ENCODE results near the gene TMEM82. TPM values are rescaled to one million over a fixed set of nuclear protein-coding genes. Genes with fewer than 3 reads are reported as not detected.

The TMEM82 gene
- total and polyA plus RNA-seq, 4 experiments from 2014 or later: not detected

DNA sequence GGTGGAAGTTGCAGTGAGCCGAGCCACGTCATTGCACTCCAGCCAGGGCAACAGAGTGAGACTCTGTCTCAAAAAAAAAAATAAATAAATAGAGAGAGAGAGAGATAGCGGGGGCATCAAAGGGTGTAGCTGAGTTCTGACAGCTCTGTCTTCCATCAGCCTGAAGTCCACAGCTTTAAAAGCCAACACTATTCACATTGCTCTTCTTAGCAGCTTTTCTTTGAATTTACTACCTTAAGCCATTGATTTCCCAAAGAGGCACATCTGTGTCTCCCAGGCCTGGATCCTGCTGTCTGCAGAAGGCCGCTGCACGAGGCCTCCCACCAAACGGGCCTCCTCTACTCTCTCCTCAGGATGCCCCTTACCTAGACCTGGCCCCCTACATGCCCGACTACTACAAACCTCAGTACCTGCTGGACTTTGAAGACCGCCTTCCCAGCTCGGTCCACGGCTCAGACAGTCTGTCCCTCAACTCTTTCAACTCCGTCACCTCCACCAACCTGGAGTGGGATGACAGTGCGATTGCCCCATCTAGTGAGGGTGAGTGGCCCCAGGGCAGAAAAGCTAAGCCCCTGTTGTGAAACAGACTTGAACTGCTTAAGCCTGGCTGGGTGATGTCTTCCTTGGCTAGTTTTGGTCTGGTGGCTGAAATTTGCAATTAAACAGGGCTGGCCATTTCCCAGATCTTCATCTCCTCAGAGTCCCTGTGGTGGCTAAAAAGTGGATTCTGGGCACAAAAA, 22.7 kb upstream of the TMEM82 start:
- Mint-ChIP-seq H3K4me1 (no peaks in the 10 kb centered on the region), H3K27ac (no peak overlapping the region), H3K4me3 (no peak overlapping the region), H3K9me3 (no peaks in the 10 kb centered on the region), H3K36me3 (peaks cover 26 to 54% of the 10 kb centered on the region in 2 donors), H3K27me3 (no peaks in the 10 kb centered on the region)
- Histone ChIP-seq H3K27ac (ENCODE audit: low read depth, low read length) (no peak overlapping the region), H3K27me3 (ENCODE audit: insufficient read depth, low read length) (no peaks in the 10 kb centered on the region), H3K4me1 (ENCODE audit: insufficient read depth, low read length) (no peaks in the 10 kb centered on the region), H3K4me3 (ENCODE audit: low read length in 2 of 2) (no peak overlapping the region), H3K36me3 (ENCODE audit: insufficient read depth, low read length) (peaks cover 48% of the 10 kb centered on the region), H3K9me3 (ENCODE audit: control insufficient read depth in 1 of 2, low read length in 2 of 2) (no peaks in the 10 kb centered on the region)
- intact Hi-C loops (cut with micrococcal nuclease): no loop called here
- CTCF ChIA-PET (ENCODE audit: partially characterized antibody): no interaction called here
- DNase-seq: no peak
- POLR2A ChIA-PET (ENCODE audit: partially characterized antibody): no interaction called here

DNA sequence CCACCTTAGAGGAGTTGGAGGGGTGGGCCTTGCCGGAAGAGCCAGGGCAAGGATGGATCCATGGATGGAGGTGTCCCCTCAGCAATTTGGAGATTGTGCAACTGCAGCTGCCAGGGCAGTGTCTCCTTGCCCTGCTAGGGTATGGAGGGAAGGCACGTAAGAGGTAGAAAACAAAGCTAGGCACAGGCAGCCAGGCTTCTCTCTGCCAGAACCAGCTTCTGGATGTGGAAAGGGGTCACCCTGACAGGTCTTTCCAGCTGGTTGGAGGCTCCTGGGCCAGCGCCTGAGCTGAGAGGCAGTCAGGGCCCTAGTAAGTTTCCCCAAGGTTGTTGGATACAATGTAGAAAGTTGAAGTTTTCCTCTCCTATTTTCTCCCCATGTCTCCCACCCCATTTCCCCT, 21.4 kb upstream of the TMEM82 start:
- H3K27me3 Mint-ChIP-seq: no peaks in the 10 kb centered on the region
- CTCF ChIA-PET (ENCODE audit: partially characterized antibody): no interaction called here
- H3K9me3 Mint-ChIP-seq: no peaks in the 10 kb centered on the region
- H3K9me3 ChIP-seq (ENCODE audit: control insufficient read depth in 1 of 2, low read length in 2 of 2): no peaks in the 10 kb centered on the region
- peaks cover 57% of the 10 kb centered on the region for H3K36me3 ChIP-seq (ENCODE audit: insufficient read depth, low read length)
- H3K27me3 ChIP-seq (ENCODE audit: insufficient read depth, low read length): no peaks in the 10 kb centered on the region
- H3K4me1 Mint-ChIP-seq: no peaks in the 10 kb centered on the region
- no peak overlapping the region for H3K4me3 Mint-ChIP-seq
- no peaks in the 10 kb centered on the region for H3K4me1 ChIP-seq (ENCODE audit: insufficient read depth, low read length)
- no peak for DNase-seq
- intact Hi-C loops (cut with micrococcal nuclease): no loop called here
- POLR2A ChIA-PET (ENCODE audit: partially characterized antibody): no interaction called here
- H3K36me3 Mint-ChIP-seq: peaks cover 27 to 58% of the 10 kb centered on the region in 2 donors
- no peak overlapping the region for H3K4me3 ChIP-seq (ENCODE audit: low read length in 2 of 2)
- H3K27ac Mint-ChIP-seq: no peak overlapping the region
- no peak overlapping the region for H3K27ac ChIP-seq (ENCODE audit: low read depth, low read length)

DNA sequence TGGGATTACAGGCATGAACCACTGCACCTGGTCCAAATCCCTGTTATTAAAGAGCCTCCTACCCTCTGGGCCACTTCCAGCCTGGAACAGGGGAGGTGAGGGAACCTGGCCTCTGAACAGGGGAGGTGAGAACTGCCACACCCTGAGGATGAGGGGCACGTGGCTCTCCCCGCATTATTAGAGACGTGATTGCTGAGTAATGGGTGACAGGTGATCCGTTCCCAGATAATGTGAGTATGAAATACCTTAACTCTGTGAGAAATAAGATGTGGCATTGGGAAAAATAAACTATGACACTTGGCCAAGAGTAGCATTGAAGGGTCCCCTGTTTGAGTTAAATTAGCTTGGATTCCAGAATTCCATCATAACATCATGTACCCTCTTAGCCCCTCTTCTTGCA, 19.9 kb upstream of the TMEM82 start:
- no peak overlapping the region for H3K4me3 Mint-ChIP-seq
- H3K4me3 ChIP-seq (ENCODE audit: low read length in 2 of 2): no peak overlapping the region
- no peaks in the 10 kb centered on the region for H3K4me1 ChIP-seq (ENCODE audit: insufficient read depth, low read length)
- H3K36me3 Mint-ChIP-seq: peaks cover 35 to 59% of the 10 kb centered on the region in 2 donors
- no peaks in the 10 kb centered on the region for H3K9me3 Mint-ChIP-seq
- no peaks in the 10 kb centered on the region for H3K4me1 Mint-ChIP-seq
- peak overlapping the region in 1 of 7 donors; percentile 4 for H3K27ac Mint-ChIP-seq
- H3K27me3 ChIP-seq (ENCODE audit: insufficient read depth, low read length): no peaks in the 10 kb centered on the region
- intact Hi-C loops (cut with micrococcal nuclease): no loop called here
- no peaks in the 10 kb centered on the region for H3K27me3 Mint-ChIP-seq
- POLR2A ChIA-PET (ENCODE audit: partially characterized antibody): no interaction called here
- H3K36me3 ChIP-seq (ENCODE audit: insufficient read depth, low read length): peaks cover 58% of the 10 kb centered on the region
- H3K9me3 ChIP-seq (ENCODE audit: control insufficient read depth in 1 of 2, low read length in 2 of 2): no peaks in the 10 kb centered on the region
- no peak overlapping the region for H3K27ac ChIP-seq (ENCODE audit: low read depth, low read length)
- DNase-seq: no peak
- CTCF ChIA-PET (ENCODE audit: partially characterized antibody): interaction anchor here (1.2 kb wide), 1 partner anchor 15 kb away, joined by 3 read pairs; no protein-coding TSS in a partner anchor

DNA sequence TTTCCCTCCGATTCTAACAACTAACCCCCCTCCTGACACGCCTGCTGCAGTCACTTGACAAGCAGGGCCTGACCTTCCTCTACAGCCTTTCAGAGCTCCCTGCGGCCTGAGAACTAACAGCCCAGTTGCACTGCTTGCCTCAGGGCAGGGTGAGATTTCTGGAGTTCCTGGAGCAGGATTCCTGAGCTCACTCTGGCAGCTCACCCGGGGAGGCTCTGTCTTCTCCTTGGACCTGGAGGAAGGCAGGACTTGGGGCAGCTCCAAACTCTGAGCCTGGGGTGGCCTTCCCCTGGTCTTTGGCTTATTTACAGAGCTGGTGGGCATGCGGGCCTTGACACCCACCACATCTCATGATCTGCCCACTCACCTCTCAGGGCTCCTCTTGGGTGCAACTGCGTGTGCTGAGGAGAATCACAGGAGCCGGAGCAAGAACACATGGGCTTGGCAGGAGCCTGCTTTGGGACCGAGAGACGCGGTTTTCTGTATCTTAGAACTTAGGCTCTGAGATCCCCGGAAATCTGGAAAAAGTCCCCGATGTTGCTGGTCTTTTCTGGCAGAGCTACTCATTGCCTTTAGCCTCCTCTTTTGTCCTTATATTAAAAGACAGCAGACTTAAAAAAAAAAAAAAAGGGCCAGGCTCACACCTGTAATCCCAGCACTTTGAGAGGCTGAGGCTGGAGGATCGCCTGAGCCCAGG, 19.3 kb upstream of the TMEM82 start:
- Histone ChIP-seq H3K9me3 (ENCODE audit: control insufficient read depth in 1 of 2, low read length in 2 of 2) (no peaks in the 10 kb centered on the region), H3K27me3 (ENCODE audit: insufficient read depth, low read length) (no peaks in the 10 kb centered on the region), H3K4me1 (ENCODE audit: insufficient read depth, low read length) (no peaks in the 10 kb centered on the region), H3K4me3 (ENCODE audit: low read length in 2 of 2) (no peak overlapping the region), H3K36me3 (ENCODE audit: insufficient read depth, low read length) (peaks cover 56% of the 10 kb centered on the region), H3K27ac (ENCODE audit: low read depth, low read length) (no peak overlapping the region)
- Mint-ChIP-seq H3K9me3 (no peaks in the 10 kb centered on the region), H3K27me3 (no peaks in the 10 kb centered on the region), H3K4me1 (no peaks in the 10 kb centered on the region), H3K36me3 (peaks cover 32 to 60% of the 10 kb centered on the region in 2 donors), H3K4me3 (no peak overlapping the region), H3K27ac (peak overlapping the region in 1 of 7 donors; percentile 68)
- POLR2A ChIA-PET (ENCODE audit: partially characterized antibody): no interaction called here
- intact Hi-C loops (cut with micrococcal nuclease): no loop called here
- no peak for DNase-seq
- CTCF ChIA-PET (ENCODE audit: partially characterized antibody): interaction anchor here (1.2 kb wide), 2 partner anchors 15 to 25 kb away, joined by 3 read pairs; no protein-coding TSS in a partner anchor

DNA sequence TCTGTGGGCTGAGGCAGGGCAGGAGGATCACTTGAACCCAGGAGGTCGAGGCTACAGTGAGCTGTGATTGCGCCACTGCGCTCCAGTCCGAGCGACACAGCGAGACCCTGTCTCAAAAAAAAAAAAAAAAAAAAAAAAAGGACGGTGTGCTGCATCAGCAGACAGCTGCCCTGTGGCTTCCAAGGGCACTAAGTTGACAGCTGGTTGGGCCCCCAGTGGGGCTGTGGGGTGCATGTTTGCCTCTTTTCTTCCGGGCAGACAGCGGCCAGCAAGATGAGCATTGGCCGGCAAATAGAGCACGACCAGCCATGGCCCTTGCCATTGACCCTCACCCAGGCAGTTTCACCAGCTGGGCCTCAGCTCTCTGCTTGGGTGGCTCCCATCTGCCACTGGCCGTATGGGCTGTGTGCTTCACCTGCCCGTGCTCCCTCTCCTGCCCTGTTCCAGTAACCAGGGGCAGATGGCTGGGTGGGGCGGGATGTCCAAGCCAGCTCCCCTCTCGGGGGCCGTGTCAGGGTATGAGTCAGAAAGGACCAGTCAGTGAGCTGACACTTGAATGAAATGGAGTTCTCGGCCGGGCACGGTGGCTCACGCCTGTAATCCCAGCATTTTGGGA, 18.6 kb upstream of the TMEM82 start:
- intact Hi-C loops (cut with micrococcal nuclease): no loop called here
- Mint-ChIP-seq H3K9me3 (no peaks in the 10 kb centered on the region), H3K4me1 (no peaks in the 10 kb centered on the region), H3K27ac (no peak overlapping the region), H3K36me3 (peaks cover 26 to 63% of the 10 kb centered on the region in 2 donors), H3K4me3 (no peak overlapping the region), H3K27me3 (no peaks in the 10 kb centered on the region)
- Histone ChIP-seq H3K27ac (ENCODE audit: low read depth, low read length) (no peak overlapping the region), H3K4me3 (ENCODE audit: low read length in 2 of 2) (no peak overlapping the region), H3K36me3 (ENCODE audit: insufficient read depth, low read length) (peaks cover 60% of the 10 kb centered on the region), H3K9me3 (ENCODE audit: control insufficient read depth in 1 of 2, low read length in 2 of 2) (no peaks in the 10 kb centered on the region), H3K27me3 (ENCODE audit: insufficient read depth, low read length) (no peaks in the 10 kb centered on the region), H3K4me1 (ENCODE audit: insufficient read depth, low read length) (no peaks in the 10 kb centered on the region)
- CTCF ChIA-PET (ENCODE audit: partially characterized antibody): interaction anchor here (1.2 kb wide), 2 partner anchors 14 to 26 kb away, joined by 3 read pairs; no protein-coding TSS in a partner anchor
- DNase-seq: no peak
- POLR2A ChIA-PET (ENCODE audit: partially characterized antibody): no interaction called here

DNA sequence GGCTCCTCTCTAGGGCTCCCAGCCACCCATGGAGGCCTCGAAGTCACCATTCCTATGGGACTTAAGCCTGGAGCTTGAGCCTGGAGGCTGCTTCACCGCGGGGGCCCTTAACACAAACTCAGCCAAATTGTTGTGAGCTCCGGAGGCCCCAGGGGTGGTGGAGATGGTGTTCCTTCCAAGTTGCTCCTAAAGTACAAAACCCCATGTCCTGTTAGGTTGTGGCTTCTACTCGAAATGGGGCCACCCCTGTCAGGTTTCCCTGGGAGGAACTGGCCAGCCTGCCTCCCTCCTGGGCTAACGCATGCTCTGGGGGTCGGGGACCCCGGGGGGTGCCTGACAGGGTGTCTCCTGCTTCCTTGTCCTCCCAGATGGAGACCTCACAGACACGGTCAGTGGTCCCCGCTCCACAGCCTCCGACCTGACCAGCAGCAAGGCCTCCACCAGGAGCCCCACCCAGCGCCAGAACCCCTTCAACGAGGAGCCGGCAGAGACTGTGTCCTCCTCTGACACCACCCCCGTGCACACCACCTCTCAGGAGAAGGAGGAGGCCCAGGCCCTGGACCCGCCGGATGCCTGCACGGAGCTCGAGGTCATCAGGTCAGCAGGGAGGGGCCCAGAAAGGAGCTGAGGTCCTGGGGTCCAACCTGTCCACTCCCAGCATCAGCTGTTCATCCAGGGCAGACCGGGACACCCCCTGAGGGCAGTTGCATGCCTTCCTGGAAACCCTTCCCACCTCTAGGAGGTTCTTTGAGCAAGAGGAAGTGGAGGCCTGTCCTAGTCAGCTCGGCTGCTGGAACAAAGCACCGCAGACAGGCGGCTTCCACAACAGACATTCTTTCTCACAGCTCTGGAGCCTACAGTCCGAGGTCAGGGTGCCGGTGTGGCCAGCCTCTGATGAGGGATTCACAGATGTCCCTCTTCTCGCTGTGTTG, 17.1 kb upstream of the TMEM82 start:
- Mint-ChIP-seq H3K4me1 (no peaks in the 10 kb centered on the region), H3K4me3 (no peak overlapping the region), H3K36me3 (peaks cover 21 to 62% of the 10 kb centered on the region in 2 donors), H3K9me3 (no peaks in the 10 kb centered on the region), H3K27ac (peak overlapping the region in 1 of 7 donors; percentile 41), H3K27me3 (no peaks in the 10 kb centered on the region)
- DNase-seq: no peak
- Histone ChIP-seq H3K4me1 (ENCODE audit: insufficient read depth, low read length) (no peaks in the 10 kb centered on the region), H3K9me3 (ENCODE audit: control insufficient read depth in 1 of 2, low read length in 2 of 2) (no peaks in the 10 kb centered on the region), H3K36me3 (ENCODE audit: insufficient read depth, low read length) (peaks cover 65% of the 10 kb centered on the region), H3K27ac (ENCODE audit: low read depth, low read length) (no peak overlapping the region), H3K4me3 (ENCODE audit: low read length in 2 of 2) (no peak overlapping the region), H3K27me3 (ENCODE audit: insufficient read depth, low read length) (no peaks in the 10 kb centered on the region)
- CTCF ChIA-PET (ENCODE audit: partially characterized antibody): no interaction called here
- intact Hi-C loops (cut with micrococcal nuclease): no loop called here
- POLR2A ChIA-PET (ENCODE audit: partially characterized antibody): no interaction called here

DNA sequence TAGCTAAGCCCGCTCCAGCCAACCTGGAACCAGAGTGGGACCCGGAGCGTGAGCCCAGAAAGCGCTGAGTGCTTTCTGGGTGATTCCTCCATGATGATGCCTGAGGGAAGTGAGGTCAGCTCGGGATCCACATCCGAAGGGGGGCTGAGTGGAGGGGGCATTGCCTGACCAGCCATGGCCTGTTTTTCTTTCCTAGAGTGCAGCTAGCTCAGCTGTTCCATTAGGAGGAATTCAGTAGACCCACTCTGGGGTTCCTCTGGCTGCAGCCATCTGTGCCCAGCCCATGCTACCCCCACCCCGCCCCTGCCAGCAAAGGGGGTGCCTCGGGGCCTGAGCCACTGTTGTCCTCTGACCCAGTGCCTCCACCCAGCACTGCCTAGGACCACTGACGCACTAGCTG, 15.8 kb upstream of the TMEM82 start:
- Histone ChIP-seq H3K4me3 (ENCODE audit: low read length in 2 of 2) (no peak overlapping the region), H3K27ac (ENCODE audit: low read depth, low read length) (no peak overlapping the region), H3K36me3 (ENCODE audit: insufficient read depth, low read length) (peaks cover 66% of the 10 kb centered on the region), H3K9me3 (ENCODE audit: control insufficient read depth in 1 of 2, low read length in 2 of 2) (no peaks in the 10 kb centered on the region), H3K27me3 (ENCODE audit: insufficient read depth, low read length) (no peaks in the 10 kb centered on the region), H3K4me1 (ENCODE audit: insufficient read depth, low read length) (no peaks in the 10 kb centered on the region)
- no peaks in the 10 kb centered on the region for H3K27me3 Mint-ChIP-seq
- intact Hi-C loops (cut with micrococcal nuclease): no loop called here
- H3K9me3 Mint-ChIP-seq: no peaks in the 10 kb centered on the region
- POLR2A ChIA-PET (ENCODE audit: partially characterized antibody): no interaction called here
- DNase-seq: no peak
- no peak overlapping the region for H3K27ac Mint-ChIP-seq
- no peaks in the 10 kb centered on the region for H3K4me1 Mint-ChIP-seq
- CTCF ChIA-PET (ENCODE audit: partially characterized antibody): no interaction called here
- no peak overlapping the region for H3K4me3 Mint-ChIP-seq
- peaks cover 17 to 52% of the 10 kb centered on the region in 2 donors for H3K36me3 Mint-ChIP-seq
